Activated CD4-positive, alpha-beta memory T cell treated with anti-CD3 and anti-CD28 coated beads, Interleukin-2, amount 10 ng/mL, durations not matched to agents 7 days and 5 days (primary cell): ENCODE data around the gene ALDH1B1. TPM values are rescaled to one million over a fixed set of nuclear protein-coding genes. Genes with fewer than 3 reads are reported as not detected.

Source experiments
- CTCF ChIA-PET: fragments of 350-600 bp; sonication (Branson Sonifier 250); formaldehyde crosslinking; loops from one replicate; lab custom pipeline; 2021; ENCODE audit warnings: antibody characterized with exemption, inconsistent platforms; lab: Charles Lee
- POLR2A ChIA-PET: fragments of 350-600 bp; sonication (Branson Sonifier 250); formaldehyde crosslinking; loops from one replicate; lab custom pipeline; 2021; ENCODE audit warnings: antibody characterized with exemption; lab: Charles Lee
- DNase-seq: peaks from one replicate; pipeline ENCODE4 v3.0.0-alpha.2; 2020
- H3K27ac Mint-ChIP-seq: one replicate; pipeline ENCODE4 v1.8.0; 2021; ENCODE audit warnings: mild to moderate bottlenecking, mixed read lengths
- H3K27me3 Mint-ChIP-seq: one replicate; pipeline ENCODE4 v1.8.0; 2021; ENCODE audit warnings: mixed read lengths
- H3K36me3 Mint-ChIP-seq: one replicate; pipeline ENCODE4 v1.8.0; 2021; ENCODE audit warnings: low read depth, mixed read lengths
- H3K4me1 Mint-ChIP-seq: one replicate; pipeline ENCODE4 v1.8.0; 2021; ENCODE audit warnings: mixed read lengths
- H3K4me3 Mint-ChIP-seq: one replicate; pipeline ENCODE4 v1.8.0; 2021; ENCODE audit warnings: mild to moderate bottlenecking, mixed read lengths
- H3K9me3 Mint-ChIP-seq: one replicate; pipeline ENCODE4 v1.8.0; 2021; ENCODE audit warnings: mixed read lengths
- total RNA-seq, 2 experiments: library from RNA; stranded (reverse); gene quantifications; one replicate each; pipeline ENCODE4 v1.2.3, GENCODE V29; 2021

The ALDH1B1 gene
- total RNA-seq, 2 experiments from 2014 or later = 7.7 to 8.4 TPM

DNA sequence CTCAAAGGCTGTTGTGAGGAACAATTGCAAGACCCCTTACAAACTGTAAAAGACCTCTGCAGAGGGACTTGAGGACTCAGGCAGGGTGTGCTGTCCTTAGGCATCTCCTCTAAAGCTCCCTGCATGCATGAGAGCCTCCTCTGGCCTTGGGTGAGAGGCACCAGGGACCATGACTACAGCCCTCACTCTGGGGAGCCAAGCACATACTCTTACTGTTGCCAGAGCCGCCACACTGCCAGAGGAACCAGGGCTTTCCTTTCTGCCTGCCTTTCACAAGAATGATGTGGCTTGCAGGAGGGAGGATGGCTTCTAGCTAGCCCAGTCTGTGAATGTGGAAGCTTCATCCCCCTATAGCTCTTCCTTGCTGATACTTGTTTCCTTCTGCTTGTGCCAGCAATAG, 25.9 kb downstream of the ALDH1B1 start:
- no peak overlapping the region for H3K4me3 Mint-ChIP-seq
- no peak overlapping the region for H3K27ac Mint-ChIP-seq
- DNase-seq = no peak
- H3K36me3 Mint-ChIP-seq = no peaks in the 10 kb centered on the region
- no peaks in the 10 kb centered on the region for H3K9me3 Mint-ChIP-seq
- peaks cover under 1% of the 10 kb centered on the region for H3K4me1 Mint-ChIP-seq
- CTCF ChIA-PET = interaction anchor here (0.9 kb wide), 1 partner anchor 17 kb away, joined by 3 read pairs; no protein-coding TSS in a partner anchor
- POLR2A ChIA-PET = no interaction called here
- H3K27me3 Mint-ChIP-seq = peaks cover 22% of the 10 kb centered on the region

DNA sequence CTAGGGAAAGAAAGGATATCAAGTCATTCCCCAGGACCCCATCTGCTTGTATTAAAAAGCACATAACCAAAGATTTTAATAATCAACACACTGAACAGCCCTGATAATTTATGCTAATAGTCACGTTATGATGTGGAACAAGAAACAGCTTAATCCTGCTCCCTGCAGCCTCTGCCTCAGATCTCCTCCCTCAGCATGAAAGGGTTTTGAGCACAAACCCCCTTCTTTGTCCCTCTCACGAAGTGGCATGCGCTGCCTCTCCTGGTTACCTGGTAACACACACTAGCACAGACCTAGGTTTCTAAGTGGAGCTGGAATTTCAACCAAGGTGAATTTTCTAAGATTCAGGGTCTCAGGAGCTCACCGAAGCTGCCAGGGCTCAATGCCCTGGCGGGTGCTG, 26.7 kb downstream of the ALDH1B1 start:
- DNase-seq = no peak
- POLR2A ChIA-PET = no interaction called here
- no peak overlapping the region for H3K27ac Mint-ChIP-seq
- no peaks in the 10 kb centered on the region for H3K9me3 Mint-ChIP-seq
- no peaks in the 10 kb centered on the region for H3K36me3 Mint-ChIP-seq
- CTCF ChIA-PET = interaction anchor here (1.4 kb wide), 1 partner anchor 18 kb away, joined by 3 read pairs; no protein-coding TSS in a partner anchor
- no peak overlapping the region for H3K4me3 Mint-ChIP-seq
- H3K27me3 Mint-ChIP-seq = peaks cover 26% of the 10 kb centered on the region
- peaks cover 3% of the 10 kb centered on the region for H3K4me1 Mint-ChIP-seq

DNA sequence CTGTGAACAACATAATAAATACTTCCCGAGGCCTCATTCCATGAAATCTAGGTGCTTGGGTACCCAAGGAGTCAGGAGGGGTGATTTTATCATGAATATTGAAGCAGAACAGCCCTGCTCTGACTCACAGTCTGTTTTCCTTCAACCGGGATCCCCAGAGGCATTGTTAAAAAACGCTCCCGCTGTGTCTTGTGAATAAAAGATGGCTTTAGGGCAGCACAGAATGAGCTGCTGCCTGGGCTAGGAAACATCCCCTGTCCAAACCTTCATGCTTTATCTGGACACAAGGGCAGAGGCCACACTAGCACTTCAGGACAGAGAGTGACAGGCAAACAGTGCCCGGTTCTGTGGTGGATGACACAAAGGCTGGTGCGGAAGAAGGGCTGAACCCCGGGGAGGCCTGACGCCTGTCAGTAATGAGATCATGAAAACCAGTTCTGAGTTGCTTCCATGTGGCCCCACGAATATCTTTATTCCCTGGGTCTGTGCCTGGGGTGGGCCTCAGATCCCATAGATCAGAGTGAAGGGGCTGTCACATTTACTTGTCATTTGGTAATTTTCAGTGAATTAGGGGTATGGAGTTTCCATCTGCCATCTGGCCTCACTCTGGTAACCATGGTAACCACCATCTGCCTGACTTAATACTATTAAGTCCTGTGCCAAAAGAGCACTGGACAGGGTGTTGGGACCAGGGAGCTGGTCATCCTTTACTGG, 29.2 kb downstream of the ALDH1B1 start:
- no peaks in the 10 kb centered on the region for H3K9me3 Mint-ChIP-seq
- POLR2A ChIA-PET = no interaction called here
- no peak overlapping the region for H3K27ac Mint-ChIP-seq
- H3K36me3 Mint-ChIP-seq = no peaks in the 10 kb centered on the region
- peaks cover 6% of the 10 kb centered on the region for H3K4me1 Mint-ChIP-seq
- H3K27me3 Mint-ChIP-seq = peaks cover 42% of the 10 kb centered on the region
- H3K4me3 Mint-ChIP-seq = no peak overlapping the region
- CTCF ChIA-PET = no interaction called here
- DNase-seq = no peak

DNA sequence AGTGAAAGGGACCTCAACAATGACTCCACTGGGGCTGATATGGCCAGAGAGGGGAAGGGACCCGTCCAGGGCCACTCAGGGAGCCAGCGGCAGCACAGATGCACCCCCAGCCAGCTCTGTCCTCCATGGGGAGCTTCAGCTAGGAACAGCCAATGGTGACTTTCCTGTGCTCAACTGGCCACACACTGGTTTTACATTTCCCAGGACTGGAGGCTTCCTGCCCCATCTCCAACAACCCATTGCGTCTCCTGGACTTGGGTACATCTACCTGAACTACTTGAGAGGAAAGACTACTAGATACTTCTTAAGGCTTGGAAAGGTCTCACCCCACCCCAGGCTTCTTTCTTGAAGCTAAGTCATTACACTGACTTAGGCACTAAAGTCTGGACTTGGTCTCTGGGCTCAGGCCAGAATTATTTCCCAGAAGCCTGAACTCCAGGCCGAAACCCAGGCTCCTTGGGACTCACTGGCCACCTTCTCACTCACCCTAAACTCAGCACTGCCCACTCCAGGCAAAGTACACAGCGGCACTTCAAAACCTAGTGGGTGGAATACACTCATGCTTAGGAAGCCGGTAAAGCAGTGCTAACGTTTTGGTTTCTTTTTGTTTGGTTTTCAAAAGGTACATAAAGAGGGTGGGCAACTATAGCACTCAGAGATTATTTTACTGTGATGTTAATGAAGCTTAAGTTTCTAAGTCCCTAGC, 30.2 kb downstream of the ALDH1B1 start:
- POLR2A ChIA-PET = no interaction called here
- Mint-ChIP-seq H3K27me3 (peaks cover 47% of the 10 kb centered on the region), H3K9me3 (no peaks in the 10 kb centered on the region), H3K36me3 (no peaks in the 10 kb centered on the region), H3K27ac (no peak overlapping the region), H3K4me3 (no peak overlapping the region), H3K4me1 (peaks cover 6% of the 10 kb centered on the region)
- DNase-seq = no peak
- CTCF ChIA-PET = no interaction called here

DNA sequence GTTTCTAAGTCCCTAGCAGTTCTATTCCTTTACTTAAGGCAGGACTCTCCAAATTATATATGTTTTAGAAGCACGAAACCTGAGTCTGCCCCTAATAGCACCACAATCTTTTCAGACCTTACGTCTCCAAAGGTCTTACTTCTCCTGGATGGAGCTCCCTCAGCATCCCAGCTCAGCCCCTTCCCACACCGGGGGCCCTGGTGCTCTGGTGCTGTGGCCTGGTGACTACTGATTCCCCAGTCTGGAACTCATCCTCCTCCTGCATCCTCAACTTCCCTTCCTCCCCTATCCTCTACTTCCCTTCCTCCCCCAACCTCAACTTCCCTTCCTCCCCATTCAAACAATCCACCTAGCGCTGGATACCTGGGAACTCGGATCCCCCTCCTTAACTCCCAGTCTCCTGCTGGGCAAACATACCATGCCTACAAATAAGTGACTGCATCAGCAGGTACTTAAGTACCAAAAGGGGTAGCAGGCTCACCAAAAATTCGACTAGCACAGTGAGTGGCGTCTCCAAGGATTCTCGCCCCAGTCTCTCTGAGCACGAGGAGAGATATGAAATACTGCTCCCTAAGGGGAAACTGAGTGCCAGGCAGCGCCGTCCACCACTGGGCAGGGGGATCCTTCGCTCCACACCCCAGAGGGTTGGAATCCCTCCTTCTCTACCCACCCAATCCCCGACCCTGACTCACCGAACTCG, 30.9 kb downstream of the ALDH1B1 start:
- POLR2A ChIA-PET = no interaction called here
- H3K36me3 Mint-ChIP-seq = no peaks in the 10 kb centered on the region
- H3K9me3 Mint-ChIP-seq = no peaks in the 10 kb centered on the region
- peaks cover 6% of the 10 kb centered on the region for H3K4me1 Mint-ChIP-seq
- H3K27me3 Mint-ChIP-seq = peaks cover 47% of the 10 kb centered on the region
- no peak overlapping the region for H3K27ac Mint-ChIP-seq
- DNase-seq = no peak
- H3K4me3 Mint-ChIP-seq = no peak overlapping the region
- CTCF ChIA-PET = no interaction called here

DNA sequence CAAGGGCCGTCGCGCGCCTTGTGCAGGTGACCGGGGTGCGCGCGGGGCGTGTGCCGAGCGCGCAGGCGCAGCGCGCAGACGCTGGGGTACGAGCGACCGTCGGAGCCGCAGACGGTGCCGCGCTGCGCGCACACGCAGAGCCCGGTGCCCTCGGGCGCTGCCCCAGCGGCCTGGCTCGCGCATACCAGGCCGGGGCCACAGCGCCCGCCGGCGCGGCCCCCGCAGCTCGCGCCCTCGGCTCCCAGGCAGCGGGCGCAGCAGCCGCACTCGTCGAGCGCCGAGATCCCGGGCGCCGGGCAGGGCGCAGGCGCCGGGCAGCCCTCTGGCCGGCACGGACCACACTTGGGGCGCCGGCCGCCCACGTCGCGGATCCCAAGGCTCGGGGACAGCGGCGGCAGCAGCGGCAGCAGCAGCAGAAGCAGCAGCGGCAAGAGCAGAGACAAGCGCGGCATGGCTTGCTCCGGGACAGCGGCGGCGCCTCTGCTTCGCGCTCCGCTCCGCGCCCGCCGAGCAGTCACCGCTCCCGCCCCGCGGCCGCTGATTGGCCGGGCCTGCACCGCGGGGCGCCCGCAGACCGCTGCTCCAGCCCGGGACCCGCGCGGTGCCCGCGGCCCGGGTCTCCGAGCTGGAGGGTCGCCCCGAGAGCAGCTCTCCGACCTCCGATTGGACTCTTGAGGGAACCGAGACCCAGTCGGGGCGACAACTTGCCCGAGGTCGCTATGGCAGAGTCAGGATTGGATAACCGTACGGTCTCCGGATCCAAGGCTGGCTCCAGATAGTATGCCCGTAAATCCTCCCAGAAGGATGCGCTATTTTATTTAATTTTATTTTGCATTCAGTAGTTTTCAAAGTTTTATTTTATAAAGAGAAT, 31.7 kb downstream of the ALDH1B1 start, which contains the start of gene IGFBPL1:
Gene IGFBPL1 (minus strand): TSS at position 482 of the 871 bp plus-strand sequence. CDS start 30 bp downstream, at position 452.
- no peak within 1 kb of the TSS for H3K4me3 Mint-ChIP-seq
- peaks cover 47% of the 10 kb centered on the region for H3K27me3 Mint-ChIP-seq
- DNase-seq = no peak
- ChIA-PET POLR2A (no interaction called here), CTCF (no interaction called here)
- no peaks in the 10 kb centered on the region for H3K9me3 Mint-ChIP-seq
- peaks cover 6% of the 10 kb centered on the region for H3K4me1 Mint-ChIP-seq
- H3K27ac Mint-ChIP-seq = no peak within 1 kb of the TSS
- no peaks in the 10 kb centered on the region for H3K36me3 Mint-ChIP-seq

DNA sequence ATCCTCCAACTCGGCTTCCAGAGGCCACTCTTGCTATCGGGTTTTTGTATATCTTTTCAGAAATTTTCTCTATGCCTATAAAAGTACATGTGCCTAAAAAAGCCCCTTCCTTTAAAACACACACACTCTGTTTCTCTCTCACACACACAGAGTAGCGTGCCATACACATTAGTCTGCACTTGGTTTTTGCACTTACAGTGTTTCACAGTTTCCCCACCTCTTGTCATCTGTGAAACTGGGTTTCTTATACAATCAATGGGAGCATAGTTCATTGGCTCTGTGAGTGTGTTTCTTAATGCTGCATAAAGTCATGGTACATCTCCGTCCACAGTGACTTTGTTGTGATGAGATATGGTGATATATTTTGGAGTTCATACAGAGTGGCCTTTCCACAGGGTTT, 32.4 kb downstream of the ALDH1B1 start:
- no peak for DNase-seq
- Mint-ChIP-seq H3K4me1 (peaks cover 6% of the 10 kb centered on the region), H3K9me3 (no peaks in the 10 kb centered on the region), H3K36me3 (no peaks in the 10 kb centered on the region), H3K27ac (no peak overlapping the region), H3K4me3 (no peak overlapping the region), H3K27me3 (peaks cover 45% of the 10 kb centered on the region)
- ChIA-PET POLR2A (no interaction called here), CTCF (no interaction called here)

DNA sequence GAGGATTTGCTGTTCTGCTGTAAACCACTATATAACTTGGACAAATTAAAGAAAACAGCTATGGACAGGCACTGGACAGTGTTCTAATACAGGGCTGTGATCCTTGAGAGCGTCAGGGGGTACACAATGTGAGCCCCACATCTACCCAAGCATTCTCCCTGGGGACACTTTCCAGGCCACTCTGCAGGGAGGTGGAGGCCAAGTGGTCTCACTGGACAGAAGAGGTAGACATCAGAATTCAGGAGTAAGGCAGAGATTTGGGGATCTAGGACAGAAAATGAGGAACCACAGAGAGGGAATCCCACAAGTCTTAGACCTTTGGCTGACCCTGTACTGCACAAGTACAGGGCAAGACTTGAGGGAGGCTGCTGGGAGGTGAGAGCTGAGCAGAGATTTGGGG, 35.6 kb downstream of the ALDH1B1 start:
- no peak overlapping the region for H3K27ac Mint-ChIP-seq
- H3K9me3 Mint-ChIP-seq = no peaks in the 10 kb centered on the region
- CTCF ChIA-PET = no interaction called here
- DNase-seq = no peak
- no peaks in the 10 kb centered on the region for H3K36me3 Mint-ChIP-seq
- POLR2A ChIA-PET = no interaction called here
- peaks cover 27% of the 10 kb centered on the region for H3K27me3 Mint-ChIP-seq
- peaks cover 10% of the 10 kb centered on the region for H3K4me1 Mint-ChIP-seq
- no peak overlapping the region for H3K4me3 Mint-ChIP-seq

DNA sequence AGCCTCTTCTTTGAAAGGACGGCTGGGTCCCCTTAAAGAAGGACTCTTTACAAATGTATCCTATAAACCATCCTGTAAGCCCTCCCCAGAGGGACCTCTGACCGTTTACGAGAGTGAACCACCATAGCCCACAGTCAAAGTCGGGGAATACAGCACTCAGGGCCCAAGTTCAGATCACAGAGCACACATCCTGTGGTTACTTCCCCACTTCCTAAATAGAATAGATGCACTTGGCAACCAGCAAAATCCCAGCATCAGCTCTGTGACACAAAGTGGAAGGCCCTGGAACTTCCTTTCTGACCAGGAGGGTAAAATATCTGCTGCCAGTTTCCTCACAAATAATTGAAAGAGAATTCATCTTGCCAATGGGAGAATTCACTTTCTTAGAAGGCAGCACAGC, 38.6 kb downstream of the ALDH1B1 start:
- DNase-seq = no peak
- peaks cover 10% of the 10 kb centered on the region for H3K27me3 Mint-ChIP-seq
- POLR2A ChIA-PET = no interaction called here
- no peaks in the 10 kb centered on the region for H3K36me3 Mint-ChIP-seq
- H3K9me3 Mint-ChIP-seq = no peaks in the 10 kb centered on the region
- H3K4me1 Mint-ChIP-seq = peaks cover 4% of the 10 kb centered on the region
- no peak overlapping the region for H3K4me3 Mint-ChIP-seq
- CTCF ChIA-PET = interaction anchor here (1.2 kb wide), 1 partner anchor 10 kb away, joined by 7 read pairs; no protein-coding TSS in a partner anchor
- no peak overlapping the region for H3K27ac Mint-ChIP-seq

DNA sequence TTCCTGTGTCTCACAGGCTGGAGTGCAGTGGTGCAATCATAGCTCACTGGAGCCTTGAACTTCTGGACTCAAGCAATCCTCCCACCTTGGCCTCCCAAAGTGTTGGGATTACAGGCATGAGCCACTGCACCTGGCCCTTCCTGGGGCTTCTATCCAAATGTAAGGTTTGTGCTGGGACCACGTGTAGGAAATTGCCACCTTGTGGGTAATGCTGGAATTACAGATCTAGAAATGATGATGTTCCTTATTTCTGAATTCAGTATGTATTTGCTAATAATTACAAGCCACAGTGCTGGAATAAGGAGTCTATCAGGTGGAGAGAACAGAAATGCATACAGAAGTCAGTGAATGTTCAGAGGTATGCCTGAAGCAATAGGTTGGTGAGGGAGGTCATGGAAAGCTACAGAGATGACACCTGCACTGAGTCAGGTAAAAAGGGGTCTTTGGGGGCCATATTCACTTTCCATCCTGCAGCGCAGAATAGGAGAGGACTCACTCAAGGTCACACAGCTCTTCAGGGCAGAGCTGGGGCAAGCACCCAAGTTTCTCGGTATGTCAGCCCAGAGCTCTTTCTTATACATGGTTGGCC, 40.5 kb downstream of the ALDH1B1 start:
- Mint-ChIP-seq H3K36me3 (no peaks in the 10 kb centered on the region), H3K4me3 (no peak overlapping the region), H3K9me3 (no peaks in the 10 kb centered on the region), H3K27ac (no peak overlapping the region), H3K4me1 (peaks cover 4% of the 10 kb centered on the region), H3K27me3 (peaks cover 2% of the 10 kb centered on the region)
- CTCF ChIA-PET = interaction anchor here (1.0 to 1.2 kb wide), 5 partner anchors 9 to 520 kb away, joined by 3 to 6 read pairs (median 3); no protein-coding TSS in a partner anchor
- POLR2A ChIA-PET = no interaction called here
- DNase-seq = no peak

DNA sequence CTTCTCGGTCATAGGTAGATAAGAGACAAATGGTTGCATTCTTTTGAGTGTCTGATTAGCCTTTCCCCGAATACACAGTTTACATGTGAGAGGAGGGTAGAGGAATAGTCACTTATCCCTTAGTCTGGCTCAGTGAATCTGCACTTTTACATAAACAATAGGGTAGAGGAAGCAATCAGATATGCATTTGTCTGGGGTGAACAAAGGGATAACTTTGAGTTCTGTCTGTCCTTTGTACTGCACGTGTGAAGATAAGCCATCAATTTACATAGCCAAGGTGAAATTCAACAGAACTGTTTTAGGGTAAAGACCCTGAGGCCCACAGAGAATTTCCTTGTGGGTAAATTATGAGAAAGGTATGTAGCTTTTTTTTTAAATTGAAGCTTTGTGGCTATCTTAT, 41.9 kb downstream of the ALDH1B1 start:
- no peaks in the 10 kb centered on the region for H3K9me3 Mint-ChIP-seq
- H3K4me1 Mint-ChIP-seq = peaks cover 4% of the 10 kb centered on the region
- H3K36me3 Mint-ChIP-seq = no peaks in the 10 kb centered on the region
- CTCF ChIA-PET = interaction anchor here (0.8 to 1.3 kb wide), 2 partner anchors 10 to 522 kb away, joined by 3 read pairs; no protein-coding TSS in a partner anchor
- DNase-seq = no peak
- POLR2A ChIA-PET = no interaction called here
- H3K27me3 Mint-ChIP-seq = peaks cover 6% of the 10 kb centered on the region
- no peak overlapping the region for H3K4me3 Mint-ChIP-seq
- H3K27ac Mint-ChIP-seq = no peak overlapping the region

DNA sequence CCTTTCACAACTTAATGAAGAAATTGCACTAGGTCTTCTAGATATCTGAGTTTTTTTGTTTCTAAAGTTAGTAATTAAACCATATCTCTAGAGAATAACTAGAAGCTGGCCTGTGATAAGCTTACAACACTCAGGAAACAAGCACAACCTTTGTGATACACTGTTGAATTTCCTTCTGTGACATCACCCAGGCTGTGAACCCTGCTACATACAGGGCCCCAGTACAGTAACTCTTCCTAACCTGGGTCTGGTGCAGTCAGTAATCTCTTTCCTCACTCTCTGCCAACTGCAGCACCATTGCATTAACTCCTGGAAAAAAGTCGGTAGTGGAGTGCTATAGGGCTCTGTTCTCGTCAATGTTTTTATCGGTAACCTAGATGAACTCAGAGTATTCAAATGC, 42.4 kb downstream of the ALDH1B1 start:
- POLR2A ChIA-PET = no interaction called here
- H3K36me3 Mint-ChIP-seq = no peaks in the 10 kb centered on the region
- peaks cover 6% of the 10 kb centered on the region for H3K27me3 Mint-ChIP-seq
- peaks cover 4% of the 10 kb centered on the region for H3K4me1 Mint-ChIP-seq
- CTCF ChIA-PET = interaction anchor here (0.8 to 1.3 kb wide), 2 partner anchors 9 to 523 kb away, joined by 3 read pairs; no protein-coding TSS in a partner anchor
- no peak overlapping the region for H3K4me3 Mint-ChIP-seq
- no peak for DNase-seq
- H3K27ac Mint-ChIP-seq = no peak overlapping the region
- H3K9me3 Mint-ChIP-seq = no peaks in the 10 kb centered on the region
